Osteocyte (in vitro differentiated cells): Measurements from ENCODE around the gene RIMS4. TPM values are rescaled to one million over a fixed set of nuclear protein-coding genes. Genes with fewer than 3 reads are reported as not detected.
"Not testable (repeated sequence)": the region's sequence is repeated elsewhere in the genome, so short reads cannot be mapped to it uniquely, and the experiment has no call there.

Source experiments
- DNase-seq: peaks from one replicate; pipeline ENCODE4 v3.0.0; 2021; ENCODE audit warnings: mixed read lengths; ENCODE audit not compliant: unreplicated experiment; ENCODE audit errors: extremely low spot score
- H3K27ac Mint-ChIP-seq: one replicate; pipeline ENCODE4 v1.8.0; 2021; ENCODE audit warnings: mild to moderate bottlenecking, mixed read lengths; ENCODE audit not compliant: unreplicated experiment
- H3K27me3 Mint-ChIP-seq: one replicate; pipeline ENCODE4 v1.8.0; 2021; ENCODE audit warnings: mixed read lengths; ENCODE audit not compliant: unreplicated experiment
- H3K36me3 Mint-ChIP-seq: one replicate; pipeline ENCODE4 v1.8.0; 2021; ENCODE audit warnings: mixed read lengths; ENCODE audit not compliant: unreplicated experiment
- H3K4me1 Mint-ChIP-seq: one replicate; pipeline ENCODE4 v1.8.0; 2021; ENCODE audit warnings: mixed read lengths; ENCODE audit not compliant: unreplicated experiment
- H3K4me3 Mint-ChIP-seq: one replicate; pipeline ENCODE4 v1.8.0; 2021; ENCODE audit warnings: mild to moderate bottlenecking, moderate library complexity, mixed read lengths; ENCODE audit not compliant: unreplicated experiment
- H3K9me3 Mint-ChIP-seq: one replicate; pipeline ENCODE4 v1.8.0; 2021; ENCODE audit warnings: mixed read lengths; ENCODE audit not compliant: unreplicated experiment
- total RNA-seq: library from RNA; stranded (reverse); gene quantifications from 2 replicates; pipeline ENCODE4 v1.2.1, GENCODE V29; 2021
- TF ChIP-seq, protein P1 (sequence below): fragments of 200-600 bp; sonication (generic); IDR thresholded peaks from 2 replicates; pipeline ENCODE4 v1.5.0; 2021; ENCODE audit warnings: antibody characterized with exemption, mild to moderate bottlenecking, moderate library complexity

RIMS4 gene
- total RNA-seq, 1 donor from 2014 or later = 0.75 TPM

DNA sequence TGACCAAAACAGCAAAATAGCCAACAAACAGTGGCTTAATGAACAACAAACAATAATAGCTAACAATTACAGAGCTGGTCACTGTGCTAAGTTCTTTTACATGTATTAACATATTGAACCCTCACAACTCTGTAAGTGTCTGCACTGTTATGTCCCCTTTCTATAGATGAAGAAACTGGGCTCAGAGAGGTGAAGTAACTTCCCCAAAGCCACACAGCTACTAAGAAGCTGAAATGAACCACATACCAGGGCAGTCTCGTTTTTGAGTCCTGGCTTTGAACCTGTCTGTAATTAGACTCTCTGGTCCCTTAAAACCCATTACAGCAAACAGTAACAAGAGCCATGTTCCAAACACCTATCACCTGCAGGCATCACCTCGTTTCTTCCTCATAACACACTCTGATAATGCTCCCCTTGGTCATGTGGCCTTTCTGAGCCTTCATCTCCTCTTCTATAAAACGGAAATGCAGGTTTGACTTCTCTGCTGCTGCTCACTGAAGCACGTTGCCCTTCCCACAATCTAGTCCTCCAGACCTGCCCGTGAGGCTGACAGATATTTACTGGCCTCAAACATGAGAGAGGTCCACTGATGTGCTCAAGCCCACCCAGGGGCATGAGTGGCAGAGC, 41.4 kb downstream of the RIMS4 start:
- no peaks in the 10 kb centered on the region for H3K36me3 Mint-ChIP-seq
- H3K4me1 Mint-ChIP-seq = no peaks in the 10 kb centered on the region
- TF ChIP-seq, protein P1, sequence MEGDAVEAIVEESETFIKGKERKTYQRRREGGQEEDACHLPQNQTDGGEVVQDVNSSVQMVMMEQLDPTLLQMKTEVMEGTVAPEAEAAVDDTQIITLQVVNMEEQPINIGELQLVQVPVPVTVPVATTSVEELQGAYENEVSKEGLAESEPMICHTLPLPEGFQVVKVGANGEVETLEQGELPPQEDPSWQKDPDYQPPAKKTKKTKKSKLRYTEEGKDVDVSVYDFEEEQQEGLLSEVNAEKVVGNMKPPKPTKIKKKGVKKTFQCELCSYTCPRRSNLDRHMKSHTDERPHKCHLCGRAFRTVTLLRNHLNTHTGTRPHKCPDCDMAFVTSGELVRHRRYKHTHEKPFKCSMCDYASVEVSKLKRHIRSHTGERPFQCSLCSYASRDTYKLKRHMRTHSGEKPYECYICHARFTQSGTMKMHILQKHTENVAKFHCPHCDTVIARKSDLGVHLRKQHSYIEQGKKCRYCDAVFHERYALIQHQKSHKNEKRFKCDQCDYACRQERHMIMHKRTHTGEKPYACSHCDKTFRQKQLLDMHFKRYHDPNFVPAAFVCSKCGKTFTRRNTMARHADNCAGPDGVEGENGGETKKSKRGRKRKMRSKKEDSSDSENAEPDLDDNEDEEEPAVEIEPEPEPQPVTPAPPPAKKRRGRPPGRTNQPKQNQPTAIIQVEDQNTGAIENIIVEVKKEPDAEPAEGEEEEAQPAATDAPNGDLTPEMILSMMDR = no peak
- H3K9me3 Mint-ChIP-seq = no peaks in the 10 kb centered on the region
- no peak overlapping the region for H3K27ac Mint-ChIP-seq
- no peak overlapping the region for H3K4me3 Mint-ChIP-seq
- no peak for DNase-seq
- peaks cover 48% of the 10 kb centered on the region for H3K27me3 Mint-ChIP-seq

DNA sequence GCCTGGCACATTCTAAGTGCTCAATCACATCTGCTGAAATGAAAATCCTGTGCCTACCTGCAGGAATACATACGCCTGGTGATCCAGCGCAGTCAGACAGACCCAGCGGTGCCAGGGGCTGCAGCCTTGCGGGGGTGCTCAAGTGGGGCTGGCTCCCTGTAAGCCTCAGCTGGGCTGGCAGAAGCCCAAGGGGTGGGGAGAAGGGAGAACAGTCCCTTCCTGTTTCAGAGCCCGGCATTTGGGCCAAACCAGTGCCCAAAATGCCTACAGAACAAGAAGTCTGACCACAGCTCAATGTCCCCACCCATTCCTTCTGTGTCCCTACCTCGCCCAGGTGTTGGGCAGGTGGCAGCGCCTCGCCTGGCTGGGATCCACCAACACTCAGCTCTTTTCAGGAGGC, 42.1 kb downstream of the RIMS4 start:
- Mint-ChIP-seq H3K4me1 (no peaks in the 10 kb centered on the region), H3K27ac (no peak overlapping the region), H3K36me3 (no peaks in the 10 kb centered on the region), H3K27me3 (peaks cover 48% of the 10 kb centered on the region), H3K4me3 (no peak overlapping the region), H3K9me3 (no peaks in the 10 kb centered on the region)
- TF ChIP-seq, protein P1 = no peak
- DNase-seq = no peak

DNA sequence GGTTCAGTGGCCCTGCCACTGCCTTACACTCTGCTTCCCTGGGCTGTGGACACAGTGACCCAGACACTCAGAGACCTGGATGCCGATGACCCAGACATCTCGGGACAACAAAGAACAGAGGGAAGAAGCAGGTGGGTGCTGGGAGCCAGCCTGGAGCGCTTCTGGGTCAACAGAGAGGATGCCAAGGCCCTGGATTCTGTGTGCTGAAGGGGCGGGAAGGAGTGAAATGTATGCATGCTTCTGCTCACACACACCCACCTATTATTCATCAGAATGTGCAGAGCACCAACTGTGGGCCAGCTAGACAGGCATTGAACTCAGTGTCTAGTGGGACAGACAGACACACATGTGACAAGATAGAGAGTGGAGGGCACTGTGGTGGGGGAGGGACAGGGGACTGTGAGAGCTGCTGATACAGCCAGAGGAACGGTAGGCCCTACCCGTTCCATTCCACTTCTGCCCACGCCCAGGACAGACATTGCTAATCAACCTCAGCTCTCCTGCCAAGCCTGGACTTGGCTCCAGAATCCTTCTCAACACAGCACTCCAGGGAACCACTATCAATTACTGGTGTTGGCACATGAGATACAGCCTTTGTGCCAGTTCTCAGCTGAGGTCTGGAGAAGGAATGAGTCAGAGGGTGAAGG, 44.5 kb downstream of the RIMS4 start:
- DNase-seq = no peak
- Mint-ChIP-seq H3K27ac (no peak overlapping the region), H3K4me3 (no peak overlapping the region), H3K27me3 (peaks cover 48% of the 10 kb centered on the region), H3K4me1 (no peaks in the 10 kb centered on the region), H3K9me3 (no peaks in the 10 kb centered on the region), H3K36me3 (no peaks in the 10 kb centered on the region)
- TF ChIP-seq, protein P1 = no peak

DNA sequence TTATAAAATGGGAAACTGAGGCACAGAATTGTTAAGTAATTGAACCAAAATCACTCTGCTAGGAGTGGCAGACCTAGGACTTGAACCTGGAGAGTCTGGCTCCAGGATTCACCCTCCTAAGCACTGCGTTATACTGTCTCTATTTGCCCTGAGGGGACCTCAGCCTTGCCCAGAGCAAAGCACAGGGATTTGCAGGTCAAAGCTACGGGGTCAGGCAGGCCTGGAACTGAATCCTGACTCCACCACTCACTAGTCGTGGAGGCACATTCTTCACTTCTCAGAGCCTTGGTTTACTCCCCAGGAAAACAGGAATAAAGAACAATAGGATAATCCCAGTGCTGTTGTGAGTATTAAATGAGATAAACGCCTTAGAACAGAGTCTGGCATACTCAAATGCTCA, 45.3 kb downstream of the RIMS4 start:
- no peaks in the 10 kb centered on the region for H3K4me1 Mint-ChIP-seq
- H3K27me3 Mint-ChIP-seq = peaks cover 44% of the 10 kb centered on the region
- H3K9me3 Mint-ChIP-seq = no peaks in the 10 kb centered on the region
- H3K27ac Mint-ChIP-seq = no peak overlapping the region
- no peaks in the 10 kb centered on the region for H3K36me3 Mint-ChIP-seq
- DNase-seq = no peak
- no peak overlapping the region for H3K4me3 Mint-ChIP-seq
- TF ChIP-seq, protein P1 = no peak

DNA sequence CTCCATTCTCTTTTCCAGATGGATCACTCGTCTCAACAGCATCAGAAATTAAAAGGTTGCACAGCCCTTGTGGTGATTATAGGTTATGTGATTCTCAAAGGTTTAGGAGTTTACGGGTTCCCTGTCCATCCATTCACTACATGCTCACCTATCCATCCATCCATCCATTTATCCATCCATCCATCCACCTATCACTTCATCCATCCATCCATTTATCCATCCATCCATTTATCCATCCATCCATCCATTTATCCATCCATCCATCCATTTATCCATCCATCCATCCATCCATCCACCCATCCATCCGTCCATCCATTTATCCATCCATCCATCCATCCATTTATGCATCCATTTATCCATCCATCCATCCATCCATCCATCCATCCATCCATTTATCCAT, 46.5 kb downstream of the RIMS4 start:
- not testable (repeated sequence) for DNase-seq, H3K4me3 Mint-ChIP-seq, H3K4me1 Mint-ChIP-seq, H3K27ac Mint-ChIP-seq, H3K36me3 Mint-ChIP-seq, H3K9me3 Mint-ChIP-seq
- peaks cover 43% of the 10 kb centered on the region for H3K27me3 Mint-ChIP-seq
